Heart right ventricle (tissue), 16 donors: ENCODE results near the gene GMDS. TPM values are rescaled to one million over a fixed set of nuclear protein-coding genes. Genes with fewer than 3 reads are reported as not detected.

Experiments used
- ATAC-seq, 8 donors: fragments of 200-7000 bp; cut with Tn5 transposase; one replicate each; pipeline ENCODE4 v1.9.1; 2020; ENCODE audit warnings: mild to moderate bottlenecking in 8 of 8, moderate library complexity in 8 of 8, moderate number of reproducible peaks in 1 of 8
- DNase-seq, 2 donors: peaks; one replicate each; pipeline ENCODE4 v3.0.0-alpha.2; 2020
- H3K27ac ChIP-seq, 10 donors: fragments of 200-600 bp; sonication (generic) in 2 of 10; one replicate each; pipeline versions ENCODE4 v1.5.0 to v1.8.0; 2020 to 2022; ENCODE audit warnings: mild to moderate bottlenecking in 3 of 10
- H3K27me3 ChIP-seq, 7 donors: fragments of 200-600 bp; one replicate each; pipeline ENCODE4 v1.8.0; 2021 to 2022; ENCODE audit warnings: mild to moderate bottlenecking in 2 of 7
- H3K36me3 ChIP-seq, 9 donors: fragments of 200-600 bp; sonication (generic) in 1 of 9; one replicate each; pipeline versions ENCODE4 v1.5.0 to v1.8.0; 2020 to 2022; ENCODE audit warnings: mild to moderate bottlenecking in 2 of 9
- H3K4me1 ChIP-seq, 9 donors: fragments of 200-600 bp; sonication (generic) in 1 of 9; one replicate each; pipeline versions ENCODE4 v1.5.0 to v1.8.0; 2020 to 2022; ENCODE audit warnings: mild to moderate bottlenecking in 4 of 9
- H3K4me3 ChIP-seq, 10 donors: fragments of 200-600 bp; sonication (generic) in 2 of 10; one replicate each; pipeline versions ENCODE4 v1.5.0 to v1.8.0; 2020 to 2022; ENCODE audit warnings: mild to moderate bottlenecking in 7 of 10, moderate library complexity in 2 of 10
- H3K9me3 ChIP-seq, 11 donors: fragments of 200-600 bp in 10 of 11; sonication (generic) in 2 of 11; one replicate each; pipeline versions ENCODE4 v1.5.0 to v1.8.0; 2013 to 2022; ENCODE audit warnings: mild to moderate bottlenecking in 2 of 11, control low read depth in 1 of 11, moderate library complexity in 1 of 11
- WGBS, 2 donors: extraction: QIAGEN DNeasy Blood & Tissue Kit; methylation state at CpG; one replicate each; pipeline ENCODE4 v1.1.7; 2013; ENCODE audit warnings: inconsistent platforms in 1 of 2; 5-methylcytosine and 5-hydroxymethylcytosine counted together
- intact Hi-C, 10 donors: fragments of 100-400 bp; cut with DNase I; formaldehyde crosslinking; loops; one replicate each; pipeline versions ENCODE4 v1.11.1 to v1.14.2; 2022
- polyA plus RNA-seq, 2 donors: library from polyadenylated mRNA; stranded (reverse); fragments of 200-250 nt; gene quantifications; one replicate each; pipeline ENCODE4 v1.2.3, GENCODE V29; 2013
- total RNA-seq, 10 donors: library from RNA; stranded (reverse); fragmentation: NEBNext Ultra II Directional in 3 of 10; extraction: Animal tissue kit (Norgen Biotek cat#: 25700) in 3 of 10; gene quantifications; one replicate each; pipeline versions ENCODE4 v1.2.1 to v1.2.4, GENCODE V29; 2021 to 2023
- TF ChIP-seq, protein P1 (sequence below), 9 donors: fragments of 200-600 bp; sonication (generic) in 2 of 9; IDR thresholded peaks; one replicate each; pipeline versions ENCODE4 v1.5.0 to v1.8.0; 2021 to 2022; ENCODE audit warnings: antibody characterized with exemption in 9 of 9, mild to moderate bottlenecking in 5 of 9, moderate library complexity in 1 of 9
- donor health status: Arrhythmogenic right ventricular cardiomyopathy.
- donor health status: ischemic (EF 13 %, LVEDD 7.1; RV severe dilation, severe dysfunction).
- donor health status: healthy with polysubstance abuse.
- donor health status: DM: no; HTN: yes; CAD: no.
- donor health status: DM: no; HTN: no; CAD: no.
- donor health status: ischemic (EF 25% LVEDD 6.9; RV normal size, moderate dysfunction).
- donor health status: ischemic (EF 25% LVEDD 5.7; RV mildly dilated, moderate dysfunction).
- donor health status: healthy.
- donor health status: DM: yes; HTN: yes; CAD: no.
- donor health status: Ischemic cardiomyopathy.
- donor health status: ischemic (EF 35%, LVEDD 5.7; RV mildly dilated, moderate dysfunction).
- donor health status: nonischemic (EF 11% LVEDD 7.7; RV severe dilation, severe dysfunction).
- donor health status: DM: yes; HTN: yes; CAD: no.
- donor health status: PGD.
- donor health status: ischemic (EF 29% LVEDD 5.4; RV normal size, mild dysfunction).
- donor health status: nonischemic (EF 23%, LVEDD 6.1; RV moderate dilation, normal function).

Gene GMDS
- total and polyA plus RNA-seq, 12 donors = 5.0 to 10.6 (median 6.9) TPM

GRCh38 chr6:1688396-1688795 lies 557.0 kb downstream of the GMDS start:
- intact Hi-C loops = loop anchor here in 5 of 10 donors (5.0 to 10.0 kb wide), 4 partner anchors 34 to 84 kb away; partner anchors contain the start of gene FOXC1 (in 3 of the 5)
- 90 to 92% methylated on average over 3 of the region's 3 CpGs for WGBS, 2 donors

DNA sequence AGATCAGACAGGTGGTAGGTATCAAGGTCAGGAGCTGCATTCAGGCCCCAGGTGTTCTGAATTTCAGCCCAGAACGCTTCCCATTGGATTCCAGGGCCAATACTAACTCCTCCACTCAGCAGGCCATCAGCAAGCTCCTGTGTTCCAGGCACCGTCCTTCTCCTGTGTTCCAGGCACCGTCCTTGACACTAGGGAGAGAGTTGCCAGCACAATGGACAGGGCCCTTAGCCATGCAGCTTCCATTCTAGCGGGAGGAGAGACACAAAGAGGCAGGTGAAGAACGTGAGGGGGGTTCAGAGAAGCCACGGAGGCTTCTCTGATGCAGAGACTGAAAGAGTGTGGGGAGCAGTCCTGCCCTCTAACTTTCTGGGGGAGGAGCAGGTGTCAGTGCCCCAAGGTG lies 558.0 kb downstream of the GMDS start:
- WGBS, 2 donors = 82 to 85% methylated on average over 6 of the region's 6 CpGs

More at GRCh38 chr6:1688396-1688795, 557.0 kb downstream of the GMDS start:
- Histone ChIP-seq H3K36me3 (no peaks in the 10 kb centered on the region), H3K9me3 (peaks cover 0 to 5% (median 0%) of the 10 kb centered on the region in 11 donors), H3K27me3 (no peaks in the 10 kb centered on the region), H3K27ac (no peak overlapping the region), H3K4me3 (no peak overlapping the region), H3K4me1 (peaks cover 0 to 20% (median 17%) of the 10 kb centered on the region in 9 donors)
- TF ChIP-seq, protein P1, sequence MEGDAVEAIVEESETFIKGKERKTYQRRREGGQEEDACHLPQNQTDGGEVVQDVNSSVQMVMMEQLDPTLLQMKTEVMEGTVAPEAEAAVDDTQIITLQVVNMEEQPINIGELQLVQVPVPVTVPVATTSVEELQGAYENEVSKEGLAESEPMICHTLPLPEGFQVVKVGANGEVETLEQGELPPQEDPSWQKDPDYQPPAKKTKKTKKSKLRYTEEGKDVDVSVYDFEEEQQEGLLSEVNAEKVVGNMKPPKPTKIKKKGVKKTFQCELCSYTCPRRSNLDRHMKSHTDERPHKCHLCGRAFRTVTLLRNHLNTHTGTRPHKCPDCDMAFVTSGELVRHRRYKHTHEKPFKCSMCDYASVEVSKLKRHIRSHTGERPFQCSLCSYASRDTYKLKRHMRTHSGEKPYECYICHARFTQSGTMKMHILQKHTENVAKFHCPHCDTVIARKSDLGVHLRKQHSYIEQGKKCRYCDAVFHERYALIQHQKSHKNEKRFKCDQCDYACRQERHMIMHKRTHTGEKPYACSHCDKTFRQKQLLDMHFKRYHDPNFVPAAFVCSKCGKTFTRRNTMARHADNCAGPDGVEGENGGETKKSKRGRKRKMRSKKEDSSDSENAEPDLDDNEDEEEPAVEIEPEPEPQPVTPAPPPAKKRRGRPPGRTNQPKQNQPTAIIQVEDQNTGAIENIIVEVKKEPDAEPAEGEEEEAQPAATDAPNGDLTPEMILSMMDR (IDR thresholded peaks at IDR 0.05) = no peak
- ATAC-seq (no peak), DNase-seq (no peak)

DNA sequence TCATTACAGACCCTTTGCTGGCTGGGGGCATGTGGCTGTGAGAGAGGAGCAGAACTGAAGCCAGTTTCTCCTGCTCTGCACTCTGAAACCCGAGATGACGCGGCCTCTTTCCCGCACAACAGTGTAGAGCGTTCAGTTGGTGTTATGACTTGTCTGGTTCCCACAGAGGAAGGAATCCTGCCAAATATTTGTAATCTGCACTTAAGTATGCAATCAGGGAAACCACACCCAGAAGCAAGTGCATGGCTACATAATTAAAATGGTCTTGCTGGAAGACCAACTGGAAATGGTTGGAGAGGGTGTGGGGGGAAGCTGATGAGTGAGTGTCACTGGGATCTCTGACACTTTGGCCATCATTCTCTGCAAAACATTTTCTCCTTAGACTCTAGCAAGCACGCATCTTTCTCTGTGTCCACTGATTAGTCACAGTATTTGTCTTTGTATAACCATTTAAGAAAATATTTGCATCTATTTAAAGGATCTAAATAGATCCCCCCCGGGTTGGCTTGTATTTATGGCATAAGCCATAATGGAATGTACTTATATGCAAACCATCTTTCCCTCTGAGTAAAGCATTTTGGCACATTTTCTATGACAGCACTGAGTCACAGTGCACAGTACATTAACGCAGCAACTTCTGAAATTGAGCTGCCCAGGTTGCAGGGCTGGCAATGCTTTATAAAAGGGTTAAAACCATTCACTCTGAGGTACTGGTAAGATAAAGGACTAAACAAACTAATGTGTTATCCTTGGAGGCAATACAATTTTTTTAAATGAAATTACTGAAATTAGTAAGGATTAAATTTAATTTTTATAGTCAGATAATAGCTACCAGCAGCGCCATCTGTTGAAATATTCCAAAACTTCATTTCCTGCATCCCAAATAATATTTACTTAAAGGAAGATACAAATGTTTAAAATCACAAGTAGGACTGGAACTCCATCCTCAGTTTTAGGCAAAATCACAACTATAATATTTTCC lies 559.0 kb downstream of the GMDS start:
- peak overlapping the region in 5 of 10 donors; percentile 4 to 56 (median 31) for H3K27ac ChIP-seq
- WGBS, 2 donors = 37 to 42% methylated on average over 9 of the region's 9 CpGs
- no peaks in the 10 kb centered on the region for H3K36me3 ChIP-seq
- peaks cover 0 to 20% (median 17%) of the 10 kb centered on the region in 9 donors for H3K4me1 ChIP-seq
- TF ChIP-seq, protein P1 (IDR thresholded peaks at IDR 0.05) = peak in 6 of 9 donors; percentile 30 to 55 (median 36)
- no peaks in the 10 kb centered on the region for H3K9me3 ChIP-seq
- DNase-seq (peak in 1 of 2 donors; percentile 36), ATAC-seq (peak; percentile 55 to 93 (median 84))
- intact Hi-C loops = loop anchor here in 5 of 10 donors (5.0 to 10.0 kb wide), 4 partner anchors 36 to 82 kb away; partner anchors contain the start of gene FOXC1 (in 3 of the 5)
- no peak overlapping the region for H3K4me3 ChIP-seq
- no peaks in the 10 kb centered on the region for H3K27me3 ChIP-seq

More for the DNA sequence above, 558.0 kb downstream of the GMDS start:
- peaks cover 0 to 2% (median 0%) of the 10 kb centered on the region in 11 donors for H3K9me3 ChIP-seq
- intact Hi-C loops = loop anchor here in 5 of 10 donors (5.0 to 10.0 kb wide), 4 partner anchors 35 to 83 kb away; partner anchors contain the start of gene FOXC1 (in 3 of the 5)
- ATAC-seq = no peak
- H3K27ac ChIP-seq = no peak overlapping the region
- H3K4me3 ChIP-seq = no peak overlapping the region
- no peaks in the 10 kb centered on the region for H3K36me3 ChIP-seq
- H3K4me1 ChIP-seq = peaks cover 0 to 20% (median 17%) of the 10 kb centered on the region in 9 donors
- no peak for DNase-seq
- H3K27me3 ChIP-seq = no peaks in the 10 kb centered on the region
- TF ChIP-seq, protein P1 (IDR thresholded peaks at IDR 0.05) = no peak

GRCh38 chr6:1679688-1680068 lies 565.7 kb downstream of the GMDS start:
- Histone ChIP-seq H3K36me3 (no peaks in the 10 kb centered on the region), H3K9me3 (no peaks in the 10 kb centered on the region), H3K27ac (peak overlapping the region in 6 of 10 donors; percentile 42 to 77 (median 56)), H3K4me1 (peaks cover 5 to 28% (median 20%) of the 10 kb centered on the region in 9 donors), H3K27me3 (no peaks in the 10 kb centered on the region), H3K4me3 (no peak overlapping the region)
- DNase-seq (no peak), ATAC-seq (peak in 1 of 8 donors; percentile 4)
- TF ChIP-seq, protein P1 (IDR thresholded peaks at IDR 0.05) = no peak
- WGBS, 2 donors = 43 to 54% methylated on average over 2 of the region's 2 CpGs
- intact Hi-C loops = loop anchor here in 3 of 10 donors (5.0 to 10.0 kb wide), 2 partner anchors 52 to 75 kb away; partner anchors contain the start of gene FOXC1 (in 2 of the 3)
